SW 1271 (cell line): Measurements from ENCODE around the gene TMEM212.

ENCODE experiments used
- DNase-seq, 2 experiments: peaks; one replicate each; lab custom pipeline; 2025; lab: John Stamatoyannopoulos, UW

The TMEM212 gene

GRCh38 chr3:171842864-171843518 is at the start of gene TMEM212:
TMEM212 (plus strand) TSS chr3:171843349; CDS start chr3:171843384, 35 bp downstream.
- DNase-seq = peak in 1 of 2 experiments; percentile 39

GRCh38 chr3:171796625-171797264 is 46.4 kb upstream of the TMEM212 start:
- no peak for DNase-seq

GRCh38 chr3:171797265-171797679 is 45.9 kb upstream of the TMEM212 start:
- DNase-seq = no peak

- DNase-seq = no peak
Observed at GRCh38 chr3:171797873-171798272, 45.3 kb upstream of the TMEM212 start.

- no peak for DNase-seq
Observed at GRCh38 chr3:171799501-171799900, 43.6 kb upstream of the TMEM212 start.

GRCh38 chr3:171801738-171802589 is 41.2 kb upstream of the TMEM212 start:
- DNase-seq = peak in 1 of 2 experiments; percentile 80

GRCh38 chr3:171802590-171802956 is 40.6 kb upstream of the TMEM212 start:
- DNase-seq = no peak

GRCh38 chr3:171803044-171803443 is 40.1 kb upstream of the TMEM212 start:
- no peak for DNase-seq

- no peak for DNase-seq
Observed at GRCh38 chr3:171804618-171805389, 38.3 kb upstream of the TMEM212 start.

- DNase-seq = no peak
Observed at GRCh38 chr3:171805687-171806086, 37.5 kb upstream of the TMEM212 start.

GRCh38 chr3:171806200-171807128 is 36.7 kb upstream of the TMEM212 start:
- peak in 1 of 2 experiments; percentile 41 for DNase-seq

GRCh38 chr3:171807129-171807675 is 35.9 kb upstream of the TMEM212 start:
- DNase-seq = no peak

GRCh38 chr3:171807806-171808205 is 35.3 kb upstream of the TMEM212 start:
- DNase-seq = no peak

GRCh38 chr3:171809611-171809860 is 33.6 kb upstream of the TMEM212 start:
- DNase-seq = peak in 1 of 2 experiments; percentile 84

GRCh38 chr3:171809861-171810628 is 33.1 kb upstream of the TMEM212 start, which contains the start of gene PLD1:
PLD1 (minus strand) TSS chr3:171810483; CDS start chr3:171738051, 72,432 bp downstream.
- DNase-seq = peak; percentile 56 to 80

- DNase-seq = no peak
Observed at GRCh38 chr3:171810629-171811294, 32.4 kb upstream of the TMEM212 start.

- DNase-seq = peak; percentile 22 to 65
Observed at GRCh38 chr3:171811295-171811912, 31.7 kb upstream of the TMEM212 start.

- DNase-seq = peak in 1 of 2 experiments; percentile 36
Observed at GRCh38 chr3:171811913-171812335, 31.2 kb upstream of the TMEM212 start.

GRCh38 chr3:171812811-171813210 is 30.3 kb upstream of the TMEM212 start:
- no peak for DNase-seq
